Measurements from ENCODE around the gene SLC30A9. TPM values are rescaled to one million over a fixed set of nuclear protein-coding genes. Genes with fewer than 3 reads are reported as not detected.

SLC30A9 gene
- total and polyA plus RNA-seq, 5 donors: 17.8 to 72.1 (median 67.9) TPM

Other genes with a start within 250 kb of the SLC30A9 start
- under 1 TPM in 1 of 4 donors, not detected in 3; 0.11 TPM for gene PHOX2B, start 241.8 kb upstream of the SLC30A9 start, total RNA-seq
- 0.16 TPM for gene PHOX2B, start 241.8 kb upstream of the SLC30A9 start, polyA plus RNA-seq
- gene TMEM33, start 55.1 kb upstream of the SLC30A9 start, total RNA-seq: 10 to 100 TPM; 22.1 to 32.1 (median 27.5) TPM
- 8.9 TPM for gene TMEM33, start 55.1 kb upstream of the SLC30A9 start, polyA plus RNA-seq
- under 1 TPM; 0.11 to 0.42 (median 0.14) TPM for gene DCAF4L1, start 8.8 kb upstream of the SLC30A9 start, total RNA-seq
- gene DCAF4L1, start 8.8 kb upstream of the SLC30A9 start, polyA plus RNA-seq: 0.07 TPM
- gene BEND4, start 162.1 kb downstream of the SLC30A9 start, total RNA-seq: under 1 TPM in 3 of 4 donors, not detected in 1; 0.03 to 0.09 (median 0.06) TPM
- gene BEND4, start 162.1 kb downstream of the SLC30A9 start, polyA plus RNA-seq: under 0.01 TPM

Measured in right cardiac atrium (tissue), 5 donors.